K562 (cell line): ENCODE measurements around the gene ZNF787. TPM values are rescaled to one million over a fixed set of nuclear protein-coding genes. Genes with fewer than 3 reads are reported as not detected.

Experiments used
- BCL6 ChIP-seq: fragments of 250-450 bp; sonication (Bioruptor Pico); IDR thresholded peaks from 2 replicates; pipeline ENCODE4 v1.4.0; 2020
- FOXA3 ChIP-seq, 2 experiments: fragments of 450-650 bp in 1 of 2; sonication (generic) in 1 of 2; formaldehyde crosslinking; IDR thresholded peaks in 1 of 2; conservative IDR thresholded peaks in 1 of 2; 2 replicates each; pipeline versions ENCODE4 v1.4.0 to v1.8.0; 2020 to 2022; ENCODE audit warnings: mild to moderate bottlenecking in 2 of 2, missing genetic modification reagents in 1 of 2
- GATA2 ChIP-seq: sonication (generic); formaldehyde crosslinking; IDR thresholded peaks from 2 replicates; pipeline ENCODE4 v1.4.0; 2020; ENCODE audit warnings: mild to moderate bottlenecking, missing genetic modification reagents
- ILK ChIP-seq: fragments of 450-650 bp; IDR thresholded peaks from 2 replicates; pipeline ENCODE4 v1.6.1; 2016; ENCODE audit warnings: missing genetic modification characterization, low read depth, mild to moderate bottlenecking, missing compliant biosample characterization, moderate library complexity, borderline replicate concordance
- NFE2 ChIP-seq: IDR thresholded peaks from 2 replicates; pipeline ENCODE4 v1.6.1; 2014; ENCODE audit warnings: antibody characterized with exemption, low read depth
- RBM34 ChIP-seq: fragments of 200-400 bp; formaldehyde crosslinking; IDR thresholded peaks from 2 replicates; pipeline ENCODE4 v1.6.1; 2018; ENCODE audit warnings: low read length, borderline replicate concordance; ENCODE audit not compliant: insufficient read depth
- SMARCA5 ChIP-seq: fragments of 450-650 bp; IDR thresholded peaks from 2 replicates; pipeline ENCODE4 v1.6.1; 2016
- ZNF561 ChIP-seq: fragments of 450-650 bp; formaldehyde crosslinking; conservative IDR thresholded peaks from 2 replicates; pipeline ENCODE4 v1.4.0; 2020; ENCODE audit warnings: mild to moderate bottlenecking, moderate library complexity
- ZNF79 ChIP-seq: fragments of 250-450 bp; sonication (Bioruptor Pico); IDR thresholded peaks from 2 replicates; pipeline ENCODE4 v1.4.0; 2020; ENCODE audit warnings: low read depth, mild to moderate bottlenecking, moderate library complexity
- polyA plus RNA-seq, 8 experiments: library from polyadenylated mRNA; depleted of rRNA in 4 of 8; stranded (reverse) in 5 of 8; unstranded in 3 of 8; fragments of >200 nt; fragmentation: Nextera tagmentation in 2 of 8; fragmentation: Illumina TruSeq in 1 of 8; extraction: Ambion mirVana in 2 of 8; extraction: Trizol in 1 of 8; gene quantifications; 2 replicates each; pipeline versions ENCODE4 v1.2.1 to v1.2.3, GENCODE V29; 2011 to 2014; ENCODE audit warnings: inconsistent platforms in 1 of 8, missing spikeins in 1 of 8
- total RNA-seq, 7 experiments: library from RNA; depleted of rRNA in 6 of 7; stranded (reverse); fragments of >200 nt in 6 of 7; fragmentation: Illumina TruSeq in 2 of 7; extraction: Trizol in 2 of 7; gene quantifications; 2 replicates each; pipeline versions ENCODE4 v1.2.1 to v1.2.3, GENCODE V29; 2011 to 2021; ENCODE audit warnings: low replicate concordance in 1 of 7
- TF ChIP-seq, protein P1 (sequence below): sonication (generic); formaldehyde crosslinking; IDR thresholded peaks from 2 replicates; pipeline ENCODE4 v1.8.1; 2022; ENCODE audit warnings: missing genetic modification reagents
- TF ChIP-seq, protein P2 (sequence below): fragments of 450-650 bp; IDR thresholded peaks from 2 replicates; pipeline ENCODE4 v1.6.1; 2017; ENCODE audit warnings: antibody characterized with exemption
- TF ChIP-seq, protein P3 (sequence below): fragments of 250-450 bp; sonication (Bioruptor Pico); IDR thresholded peaks from 2 replicates; pipeline ENCODE4 v1.5.0; 2020; ENCODE audit warnings: mild to moderate bottlenecking

ZNF787 gene
- total and polyA plus RNA-seq, 9 of the 15 experiments (the other 6 are each of a cell fraction or from before 2014, with no cell fraction given): 0.45 to 77.6 (median 7.3) TPM

DNA sequence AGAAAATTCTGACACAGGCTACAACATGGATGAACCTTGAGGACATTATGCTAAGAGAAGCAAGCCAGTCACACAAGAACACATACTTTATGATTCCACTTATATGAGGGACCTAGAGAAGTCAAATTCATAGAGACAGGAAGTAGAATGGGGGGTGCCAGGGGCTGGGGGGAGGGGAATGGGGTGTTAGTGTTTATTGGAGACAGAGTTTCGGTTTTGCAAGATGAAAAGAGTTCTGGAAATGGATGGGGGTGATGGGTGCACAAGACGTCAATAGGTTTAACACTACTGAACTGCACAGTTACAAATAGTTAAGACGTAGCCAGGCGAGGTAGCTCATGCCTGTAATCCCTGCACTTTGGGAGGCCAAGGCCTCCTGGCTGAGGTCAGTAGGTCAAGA is 3.5 kb upstream of the ZNF787 start (continued):
- no peak for TF ChIP-seq FOXA3 (CRISPR knock-in tag; conservative IDR thresholded peaks at IDR 0.05 in 1 of 2, IDR thresholded peaks at IDR 0.05 in 1 of 2)
- TF ChIP-seq GATA2: no peak
- TF ChIP-seq SMARCA5: no peak
- TF ChIP-seq, protein P1, sequence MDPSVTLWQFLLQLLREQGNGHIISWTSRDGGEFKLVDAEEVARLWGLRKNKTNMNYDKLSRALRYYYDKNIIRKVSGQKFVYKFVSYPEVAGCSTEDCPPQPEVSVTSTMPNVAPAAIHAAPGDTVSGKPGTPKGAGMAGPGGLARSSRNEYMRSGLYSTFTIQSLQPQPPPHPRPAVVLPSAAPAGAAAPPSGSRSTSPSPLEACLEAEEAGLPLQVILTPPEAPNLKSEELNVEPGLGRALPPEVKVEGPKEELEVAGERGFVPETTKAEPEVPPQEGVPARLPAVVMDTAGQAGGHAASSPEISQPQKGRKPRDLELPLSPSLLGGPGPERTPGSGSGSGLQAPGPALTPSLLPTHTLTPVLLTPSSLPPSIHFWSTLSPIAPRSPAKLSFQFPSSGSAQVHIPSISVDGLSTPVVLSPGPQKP (CRISPR knock-in tag): no peak
- no peak for TF ChIP-seq ZNF561
- no peak for TF ChIP-seq BCL6 (CRISPR knock-in tag)
- TF ChIP-seq, protein P2, sequence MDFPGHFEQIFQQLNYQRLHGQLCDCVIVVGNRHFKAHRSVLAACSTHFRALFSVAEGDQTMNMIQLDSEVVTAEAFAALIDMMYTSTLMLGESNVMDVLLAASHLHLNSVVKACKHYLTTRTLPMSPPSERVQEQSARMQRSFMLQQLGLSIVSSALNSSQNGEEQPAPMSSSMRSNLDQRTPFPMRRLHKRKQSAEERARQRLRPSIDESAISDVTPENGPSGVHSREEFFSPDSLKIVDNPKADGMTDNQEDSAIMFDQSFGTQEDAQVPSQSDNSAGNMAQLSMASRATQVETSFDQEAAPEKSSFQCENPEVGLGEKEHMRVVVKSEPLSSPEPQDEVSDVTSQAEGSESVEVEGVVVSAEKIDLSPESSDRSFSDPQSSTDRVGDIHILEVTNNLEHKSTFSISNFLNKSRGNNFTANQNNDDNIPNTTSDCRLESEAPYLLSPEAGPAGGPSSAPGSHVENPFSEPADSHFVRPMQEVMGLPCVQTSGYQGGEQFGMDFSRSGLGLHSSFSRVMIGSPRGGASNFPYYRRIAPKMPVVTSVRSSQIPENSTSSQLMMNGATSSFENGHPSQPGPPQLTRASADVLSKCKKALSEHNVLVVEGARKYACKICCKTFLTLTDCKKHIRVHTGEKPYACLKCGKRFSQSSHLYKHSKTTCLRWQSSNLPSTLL: no peak
- TF ChIP-seq ILK (tag): no peak
- TF ChIP-seq RBM34: no peak
- TF ChIP-seq ZNF79 (CRISPR knock-in tag): no peak
- TF ChIP-seq, protein P3, sequence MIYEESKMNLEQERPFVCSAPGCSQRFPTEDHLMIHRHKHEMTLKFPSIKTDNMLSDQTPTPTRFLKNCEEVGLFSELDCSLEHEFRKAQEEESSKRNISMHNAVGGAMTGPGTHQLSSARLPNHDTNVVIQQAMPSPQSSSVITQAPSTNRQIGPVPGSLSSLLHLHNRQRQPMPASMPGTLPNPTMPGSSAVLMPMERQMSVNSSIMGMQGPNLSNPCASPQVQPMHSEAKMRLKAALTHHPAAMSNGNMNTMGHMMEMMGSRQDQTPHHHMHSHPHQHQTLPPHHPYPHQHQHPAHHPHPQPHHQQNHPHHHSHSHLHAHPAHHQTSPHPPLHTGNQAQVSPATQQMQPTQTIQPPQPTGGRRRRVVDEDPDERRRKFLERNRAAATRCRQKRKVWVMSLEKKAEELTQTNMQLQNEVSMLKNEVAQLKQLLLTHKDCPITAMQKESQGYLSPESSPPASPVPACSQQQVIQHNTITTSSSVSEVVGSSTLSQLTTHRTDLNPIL: no peak
- TF ChIP-seq NFE2: no peak
